Upper lobe of left lung (tissue), 4 donors: ENCODE data around the gene RILP.

Experiments used
- CTCF ChIP-seq, 6 experiments: fragments of 450-650 bp in 4 of 6; fragments of 200-600 bp in 2 of 6; sonication (generic) in 2 of 6; IDR thresholded peaks; one replicate each; pipeline ENCODE4 v1.5.1; 2016 to 2019; ENCODE audit warnings: antibody characterized with exemption in 6 of 6
- EP300 ChIP-seq, 4 donors: sonication (generic); formaldehyde crosslinking; IDR thresholded peaks; one replicate each; pipeline ENCODE4 v1.5.1; 2017; ENCODE audit warnings: antibody characterized with exemption in 4 of 4, control low read depth in 2 of 4

- TF ChIP-seq CTCF (IDR thresholded peaks at IDR 0.05) = peak; percentile 37 to 82 (median 64)
- TF ChIP-seq EP300 (IDR thresholded peaks at IDR 0.05) = no peak
Measured at GRCh38 chr17:1628856-1629503, 20.7 kb downstream of the RILP start.
